NAMALWA (cell line): ENCODE measurements around the gene MIDN.
"Not testable (repeated sequence)": the region's sequence is repeated elsewhere in the genome, so short reads cannot be mapped to it uniquely, and the experiment has no call there.

Experiments
- DNase-seq: peaks from one replicate; pipeline ENCODE4 v3.0.0-alpha.2; 2015; ENCODE audit warnings: low spot score

MIDN gene

DNA sequence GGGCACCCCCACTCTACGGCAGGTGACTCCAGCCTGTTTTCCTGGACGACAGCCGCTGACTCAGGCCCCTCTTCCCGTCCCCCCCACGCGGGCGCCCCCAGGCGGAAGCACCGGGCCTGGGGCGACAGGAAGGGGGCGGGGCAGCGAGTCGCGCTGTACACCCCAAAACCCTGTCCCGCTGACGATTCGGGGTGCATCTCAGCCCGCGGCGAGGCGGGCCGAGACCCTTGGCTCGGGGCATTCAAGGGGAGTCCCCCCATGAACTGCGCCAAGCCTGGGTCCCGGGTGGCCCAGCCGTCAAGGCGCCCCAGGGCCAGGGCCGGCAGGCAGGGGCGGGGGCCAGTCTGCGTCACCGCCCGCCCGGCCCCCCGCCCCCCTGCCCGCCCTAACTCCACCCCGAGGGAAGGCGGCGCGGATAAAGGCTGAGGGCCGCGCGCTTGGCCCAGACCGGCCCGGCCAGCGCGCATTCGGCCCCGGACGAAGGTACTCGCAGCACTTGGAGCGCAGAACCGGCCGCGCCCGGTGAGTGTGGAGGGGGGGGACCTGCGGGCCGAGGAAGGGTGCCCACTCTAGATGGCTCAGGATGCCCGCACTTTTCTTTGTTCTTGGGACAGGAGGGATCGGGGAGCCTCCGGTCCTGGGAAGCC, at the start of gene MIDN:
Gene MIDN (plus strand): TSS at position 445 of the 647 bp plus-strand sequence. CDS start 1,714 bp downstream, outside the sequence.
- DNase-seq = peak; percentile 85

DNA sequence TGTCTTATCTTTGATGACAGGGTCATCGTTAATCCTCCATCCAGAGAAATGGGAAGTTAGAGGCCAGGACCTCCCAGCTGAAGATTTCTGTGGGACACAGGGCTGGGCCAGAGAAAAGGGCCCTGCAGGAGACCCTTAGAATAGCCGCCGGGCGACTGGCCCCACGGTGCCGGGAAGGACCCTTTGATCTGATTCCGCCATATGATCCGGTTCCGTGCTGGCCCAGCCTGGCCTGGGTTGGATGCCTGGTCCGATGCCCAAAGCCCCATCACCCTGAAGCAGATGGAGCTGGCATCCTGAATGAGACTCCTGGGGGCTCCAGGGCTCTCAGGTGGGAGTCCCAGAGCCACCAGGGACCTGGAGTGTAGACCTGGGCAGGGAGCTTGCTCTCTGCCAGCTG, 48.9 kb upstream of the MIDN start:
- DNase-seq = no peak

DNA sequence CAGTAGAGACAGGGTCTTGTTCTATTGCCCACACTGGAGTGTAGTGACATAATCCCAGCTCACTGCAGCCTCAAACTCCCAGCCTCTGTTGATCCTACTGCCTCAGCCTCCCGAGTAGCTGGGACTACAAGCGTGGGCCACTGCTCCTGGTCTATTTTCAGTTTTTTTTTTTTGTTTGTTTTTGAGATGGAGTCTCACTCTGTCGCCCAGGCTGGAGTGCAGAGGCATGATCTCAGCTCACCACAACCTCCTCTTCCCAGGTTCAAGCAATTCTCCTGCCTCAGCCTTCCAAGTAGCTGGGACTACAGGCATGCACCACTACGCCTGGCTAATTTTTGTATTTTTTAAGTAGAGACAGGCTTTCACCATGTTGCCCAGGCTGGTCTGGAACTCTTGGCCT, 47.8 kb upstream of the MIDN start:
- DNase-seq = not testable (repeated sequence)

DNA sequence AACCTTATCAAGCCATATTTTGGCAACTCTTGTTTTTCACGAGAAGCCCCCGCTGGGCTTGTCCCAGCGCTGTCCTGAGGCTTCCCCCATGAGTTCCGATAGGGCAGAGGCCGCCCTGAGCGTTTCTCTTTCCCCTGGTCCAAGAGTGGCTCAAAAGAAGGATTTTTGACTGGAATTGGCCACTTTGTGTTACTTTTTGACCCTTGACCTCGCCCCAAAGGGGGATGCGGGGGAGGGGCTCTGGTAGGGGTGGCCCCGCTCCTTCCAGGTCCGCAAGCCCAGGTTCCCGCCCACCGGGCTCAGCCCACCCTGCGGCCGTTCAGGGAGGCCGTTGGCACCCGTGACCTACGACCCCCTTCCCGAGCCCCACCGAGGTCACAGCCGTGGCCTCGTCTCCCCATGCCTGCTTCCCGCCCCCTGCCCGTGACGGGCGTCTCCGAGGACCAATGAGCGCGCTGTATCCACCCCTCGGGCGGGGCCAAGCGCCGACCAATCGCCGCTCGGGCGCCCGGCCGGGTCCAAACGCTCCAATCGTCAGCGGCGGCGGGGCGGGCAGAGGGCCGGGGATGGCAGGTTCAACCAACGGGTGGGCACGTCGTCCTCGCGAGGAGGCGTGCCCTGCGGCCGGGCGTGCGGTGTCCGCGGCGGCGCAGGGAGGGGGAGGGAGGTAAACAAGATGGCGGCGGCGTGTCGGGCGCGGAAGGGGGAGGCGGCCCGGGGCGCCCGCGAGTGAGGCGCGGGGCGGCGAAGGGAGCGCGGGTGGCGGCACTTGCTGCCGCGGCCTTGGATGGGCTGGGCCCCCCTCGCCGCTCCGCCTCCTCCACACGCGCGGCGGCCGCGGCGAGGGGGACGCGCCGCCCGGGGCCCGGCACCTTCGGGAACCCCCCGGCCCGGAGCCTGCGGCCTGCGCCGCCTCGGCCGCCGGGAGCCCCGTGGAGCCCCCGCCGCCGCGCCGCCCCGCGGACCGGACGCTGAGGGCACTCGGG, 43.0 kb upstream of the MIDN start, which contains the start of gene STK11:
Gene STK11 (plus strand): TSS at position 665 of the 986 bp plus-strand sequence. CDS start 1,136 bp downstream, outside the sequence.
- DNase-seq = peak; percentile 98

DNA sequence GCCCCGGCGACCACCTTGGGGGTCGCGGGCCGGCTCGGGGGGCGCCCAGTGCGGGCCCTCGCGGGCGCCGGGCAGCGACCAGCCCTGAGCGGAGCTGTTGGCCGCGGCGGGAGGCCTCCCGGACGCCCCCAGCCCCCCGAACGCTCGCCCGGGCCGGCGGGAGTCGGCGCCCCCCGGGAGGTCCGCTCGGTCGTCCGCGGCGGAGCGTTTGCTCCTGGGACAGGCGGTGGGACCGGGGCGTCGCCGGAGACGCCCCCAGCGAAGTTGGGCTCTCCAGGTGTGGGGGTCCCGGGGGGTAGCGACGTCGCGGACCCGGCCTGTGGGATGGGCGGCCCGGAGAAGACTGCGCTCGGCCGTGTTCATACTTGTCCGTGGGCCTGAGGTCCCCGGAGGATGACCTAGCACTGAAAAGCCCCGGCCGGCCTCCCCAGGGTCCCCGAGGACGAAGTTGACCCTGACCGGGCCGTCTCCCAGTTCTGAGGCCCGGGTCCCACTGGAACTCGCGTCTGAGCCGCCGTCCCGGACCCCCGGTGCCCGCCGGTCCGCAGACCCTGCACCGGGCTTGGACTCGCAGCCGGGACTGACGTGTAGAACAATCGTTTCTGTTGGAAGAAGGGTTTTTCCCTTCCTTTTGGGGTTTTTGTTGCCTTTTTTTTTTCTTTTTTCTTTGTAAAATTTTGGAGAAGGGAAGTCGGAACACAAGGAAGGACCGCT, 42.1 kb upstream of the MIDN start:
- no peak for DNase-seq

DNA sequence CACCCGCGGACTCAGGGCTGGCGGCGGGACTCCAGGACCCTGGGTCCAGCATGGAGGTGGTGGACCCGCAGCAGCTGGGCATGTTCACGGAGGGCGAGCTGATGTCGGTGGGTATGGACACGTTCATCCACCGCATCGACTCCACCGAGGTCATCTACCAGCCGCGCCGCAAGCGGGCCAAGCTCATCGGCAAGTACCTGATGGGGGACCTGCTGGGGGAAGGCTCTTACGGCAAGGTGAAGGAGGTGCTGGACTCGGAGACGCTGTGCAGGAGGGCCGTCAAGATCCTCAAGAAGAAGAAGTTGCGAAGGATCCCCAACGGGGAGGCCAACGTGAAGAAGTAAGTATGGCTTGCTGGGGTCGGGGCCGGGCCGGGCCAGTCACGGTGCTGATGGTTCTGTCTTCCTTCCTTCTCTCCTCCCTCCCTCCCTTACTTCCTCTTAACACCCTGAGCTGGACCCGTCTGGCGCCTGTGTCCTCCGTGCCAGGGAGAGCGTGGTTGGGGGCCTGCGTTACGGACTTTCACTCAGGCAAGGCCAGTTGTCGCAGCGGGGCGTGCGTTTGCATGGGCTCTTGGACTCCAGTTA, 41.4 kb upstream of the MIDN start:
- peak; percentile 60 for DNase-seq

DNA sequence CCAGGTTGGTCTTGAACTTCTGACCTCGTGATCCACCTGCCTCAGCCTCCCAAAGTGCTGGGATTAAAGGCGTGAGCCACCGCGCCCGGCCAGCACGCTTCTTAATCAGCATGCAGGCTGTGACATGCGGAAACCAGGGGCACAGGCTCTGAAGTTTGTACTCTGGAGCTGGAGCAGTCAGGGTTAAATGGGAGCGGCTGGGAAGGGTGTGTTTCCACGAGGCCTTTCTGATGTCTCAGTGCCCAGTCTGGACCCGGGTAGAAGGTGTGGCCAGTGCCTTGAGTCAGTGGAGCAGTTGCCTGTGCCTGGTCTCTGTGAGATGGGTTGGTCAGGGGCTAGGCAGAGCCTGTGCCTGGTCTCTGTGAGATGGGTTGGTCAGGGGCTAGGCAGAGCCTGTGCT, 39.6 kb upstream of the MIDN start:
- DNase-seq = not testable (repeated sequence)

DNA sequence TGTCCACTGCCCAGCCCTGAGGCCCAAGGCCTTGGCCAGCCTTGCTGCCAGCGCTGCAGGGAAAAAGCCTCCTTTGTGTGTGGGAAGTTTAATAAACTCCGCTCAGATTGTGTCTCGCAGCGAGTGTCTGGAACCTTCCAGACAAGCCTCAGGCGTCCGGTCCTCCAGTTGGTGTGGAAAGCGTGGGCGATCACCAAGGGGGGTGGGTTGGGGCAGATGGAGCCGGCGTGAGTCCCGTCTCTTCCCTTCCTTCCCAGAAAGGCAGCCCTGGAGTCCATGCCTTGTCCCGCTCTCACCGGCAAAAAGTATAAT, 38.2 kb upstream of the MIDN start:
- no peak for DNase-seq

DNA sequence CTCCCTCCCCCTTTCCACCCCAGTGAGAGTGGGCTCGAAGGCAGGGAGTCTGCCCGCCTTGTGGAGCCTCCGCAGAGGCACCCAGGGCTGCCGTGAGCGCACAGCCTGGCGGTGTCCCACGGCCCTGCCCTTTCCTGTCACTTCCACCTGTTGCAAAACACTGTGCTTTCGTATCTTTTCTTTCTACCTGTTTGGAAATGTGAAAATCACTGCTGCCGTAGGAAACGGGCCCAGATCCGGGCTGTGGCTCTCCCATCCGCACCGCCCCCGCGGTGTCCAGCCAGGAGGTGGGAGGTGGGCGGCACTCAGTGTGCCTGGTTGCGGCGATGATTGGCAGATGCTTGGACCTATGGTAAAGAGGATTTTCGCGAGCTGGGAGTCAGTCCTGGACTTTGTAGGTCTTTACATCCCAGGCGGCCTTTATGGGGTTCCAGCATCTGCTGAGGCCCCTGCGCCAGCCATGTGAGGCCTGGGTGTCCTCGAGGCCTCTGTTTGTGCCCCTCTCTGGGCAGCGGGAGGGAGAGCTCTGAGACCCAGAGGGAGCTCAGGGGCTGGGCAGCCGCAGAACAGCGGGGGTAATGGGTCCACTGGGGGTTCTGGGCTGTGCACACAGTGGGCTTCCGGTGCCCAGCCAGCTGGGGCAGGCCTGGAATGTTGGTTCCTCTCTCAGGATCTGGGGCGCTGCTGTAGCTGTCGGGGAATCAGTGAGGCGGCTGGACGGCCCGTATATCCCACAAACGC, 36.7 kb upstream of the MIDN start:
- no peak for DNase-seq

DNA sequence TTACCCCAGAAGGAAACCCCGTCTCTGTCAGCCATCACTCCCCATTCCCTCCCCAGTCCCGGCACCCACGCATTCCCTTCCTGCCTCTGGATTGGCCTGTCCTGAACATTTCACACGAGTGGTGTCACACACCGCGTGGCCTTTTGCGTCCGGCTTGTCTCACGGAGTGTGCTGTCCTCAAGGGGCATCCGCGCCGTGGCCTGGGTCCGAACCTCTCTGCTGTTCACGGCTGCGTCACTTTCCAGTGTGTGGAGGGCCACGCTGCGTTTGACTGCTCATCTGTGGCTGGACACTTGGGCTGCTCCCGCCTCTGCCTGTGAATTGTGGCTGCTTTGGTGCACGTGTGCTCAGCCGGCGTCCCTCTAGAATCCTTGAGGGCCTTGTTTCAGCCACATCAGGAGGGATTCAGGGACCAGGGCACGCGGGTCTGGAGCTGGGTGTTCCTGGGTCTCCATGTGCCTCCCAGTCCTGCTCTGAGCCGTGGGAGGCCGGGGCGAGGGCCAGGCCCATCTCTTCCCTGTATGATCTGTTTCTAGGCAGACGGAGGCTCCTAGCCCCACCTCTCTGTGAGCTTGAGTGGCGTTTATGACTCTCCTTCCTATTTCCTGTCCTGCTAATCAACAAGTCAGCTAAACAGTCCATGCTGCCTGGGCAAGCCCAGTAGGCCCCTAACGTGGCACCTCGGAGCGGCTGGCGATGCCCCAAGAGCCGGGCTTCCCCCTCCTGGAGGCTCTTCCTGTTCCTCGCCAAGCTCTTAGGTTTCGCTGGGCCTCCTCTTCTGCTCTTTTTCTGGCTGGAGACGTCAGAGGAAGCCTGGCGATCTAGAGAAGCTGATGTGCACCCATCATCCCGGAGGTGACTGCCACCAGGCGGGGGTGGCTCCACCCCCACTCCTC, 34.7 kb upstream of the MIDN start:
- DNase-seq = no peak

DNA sequence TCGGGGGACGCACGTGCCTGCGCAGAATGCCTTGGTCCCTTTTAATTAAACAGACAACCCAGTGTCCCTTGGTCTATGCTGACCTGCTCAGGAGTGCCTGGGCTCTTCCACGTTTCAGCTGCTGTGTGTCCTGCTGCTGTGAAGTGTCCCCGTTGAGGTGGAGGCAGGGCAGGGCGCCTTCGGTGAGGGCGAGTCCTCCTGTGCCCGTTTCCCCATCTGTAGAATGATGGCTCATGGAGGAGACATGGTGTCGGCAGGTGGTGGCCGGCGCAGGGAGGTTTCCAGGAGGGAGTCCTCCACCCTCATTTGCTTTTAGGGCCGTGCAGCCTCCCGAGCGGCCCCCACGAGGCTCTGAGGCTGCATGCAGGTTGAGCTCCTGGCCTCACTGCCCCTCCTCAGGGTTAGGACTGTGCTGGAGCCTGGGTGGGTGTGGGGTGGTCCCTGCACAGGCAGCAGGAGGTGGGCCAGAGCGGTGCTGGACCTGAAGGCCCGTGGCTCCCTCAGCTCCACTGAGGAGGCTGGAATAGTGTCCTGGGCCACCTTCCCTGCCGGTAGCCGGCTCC, 34.0 kb upstream of the MIDN start:
- DNase-seq = no peak

DNA sequence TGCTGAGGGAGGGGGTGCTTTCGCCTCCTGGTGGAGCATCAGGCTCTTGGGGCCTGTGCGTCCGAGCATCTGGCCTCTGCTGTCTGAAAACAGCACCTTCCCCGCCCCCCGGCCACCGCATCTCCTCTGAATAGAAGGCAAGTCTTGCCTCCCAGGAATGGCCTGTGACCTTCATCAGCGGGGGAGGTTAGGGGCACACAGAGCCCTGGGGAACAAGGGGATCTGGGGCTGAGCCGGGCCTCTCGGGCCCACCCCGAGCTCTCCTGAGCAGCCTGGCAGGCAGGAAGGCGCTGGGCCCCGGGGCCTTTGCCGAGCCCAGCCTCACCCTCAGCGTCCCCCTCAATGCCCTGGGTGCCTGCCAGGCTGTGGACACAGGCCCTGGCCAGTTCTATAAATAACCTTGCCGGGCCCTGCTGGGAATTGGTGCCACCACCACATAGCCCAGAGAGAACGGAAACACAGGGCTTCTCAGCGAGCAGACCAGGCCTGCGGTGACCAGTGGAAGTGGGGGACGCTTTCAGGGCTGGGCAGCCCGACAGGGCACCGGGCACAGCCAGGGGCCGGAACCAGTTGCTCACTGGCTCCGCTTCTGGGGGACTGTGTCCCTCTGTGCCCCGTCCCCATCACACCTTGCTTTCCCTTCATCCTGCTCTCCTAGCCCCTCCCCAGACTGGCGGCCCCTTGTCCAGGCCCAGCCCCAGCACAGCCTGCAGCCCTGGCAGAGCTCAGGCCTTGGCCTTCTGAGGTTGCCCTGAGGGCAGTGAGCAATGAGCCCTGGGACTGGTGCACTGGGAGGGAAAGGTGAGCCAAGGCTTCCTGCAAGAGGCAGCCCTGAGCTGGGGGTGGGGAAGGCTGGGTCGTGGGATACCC, 33.3 kb upstream of the MIDN start:
- no peak for DNase-seq

DNA sequence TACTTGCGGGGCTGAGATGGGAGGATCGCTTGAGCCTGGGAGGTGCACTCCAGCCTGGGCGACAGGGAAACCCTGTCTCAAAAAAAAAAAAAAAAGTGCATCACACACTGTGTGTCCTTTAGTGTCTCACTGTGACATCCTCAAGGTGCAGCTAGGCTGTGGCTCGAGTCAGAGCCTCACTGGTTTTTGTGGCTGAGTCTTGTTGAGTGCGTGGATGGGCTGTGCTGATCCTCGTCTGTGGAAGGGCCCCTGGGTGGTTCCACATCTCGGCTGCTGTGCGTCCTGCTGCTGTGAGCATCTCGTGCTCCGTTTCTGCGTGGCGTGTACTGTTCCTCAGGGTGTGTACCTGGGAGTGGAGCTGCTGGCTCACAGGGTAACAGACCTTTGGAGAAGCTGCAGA, 31.6 kb upstream of the MIDN start:
- DNase-seq = no peak

DNA sequence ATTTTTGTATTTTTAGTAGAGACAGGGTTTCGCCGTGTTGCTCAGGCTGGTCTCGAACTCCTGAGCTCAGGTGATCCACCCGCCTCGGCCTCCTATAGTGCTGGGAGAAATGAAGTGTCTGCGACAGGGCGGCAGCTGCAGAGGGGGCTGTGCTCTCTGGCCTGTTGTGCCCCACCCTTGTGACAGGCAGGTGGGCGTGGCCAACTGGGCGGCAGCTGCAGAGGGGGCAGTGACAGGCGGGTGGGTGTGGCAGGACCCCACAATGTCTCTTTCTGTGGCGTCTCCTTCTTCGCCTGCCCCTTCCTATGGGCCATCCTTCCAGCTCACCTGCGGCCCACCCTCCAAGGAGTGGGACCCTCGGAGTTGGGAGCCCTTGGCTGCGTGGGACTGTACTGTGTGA, 31.0 kb upstream of the MIDN start:
- DNase-seq = peak; percentile 49

DNA sequence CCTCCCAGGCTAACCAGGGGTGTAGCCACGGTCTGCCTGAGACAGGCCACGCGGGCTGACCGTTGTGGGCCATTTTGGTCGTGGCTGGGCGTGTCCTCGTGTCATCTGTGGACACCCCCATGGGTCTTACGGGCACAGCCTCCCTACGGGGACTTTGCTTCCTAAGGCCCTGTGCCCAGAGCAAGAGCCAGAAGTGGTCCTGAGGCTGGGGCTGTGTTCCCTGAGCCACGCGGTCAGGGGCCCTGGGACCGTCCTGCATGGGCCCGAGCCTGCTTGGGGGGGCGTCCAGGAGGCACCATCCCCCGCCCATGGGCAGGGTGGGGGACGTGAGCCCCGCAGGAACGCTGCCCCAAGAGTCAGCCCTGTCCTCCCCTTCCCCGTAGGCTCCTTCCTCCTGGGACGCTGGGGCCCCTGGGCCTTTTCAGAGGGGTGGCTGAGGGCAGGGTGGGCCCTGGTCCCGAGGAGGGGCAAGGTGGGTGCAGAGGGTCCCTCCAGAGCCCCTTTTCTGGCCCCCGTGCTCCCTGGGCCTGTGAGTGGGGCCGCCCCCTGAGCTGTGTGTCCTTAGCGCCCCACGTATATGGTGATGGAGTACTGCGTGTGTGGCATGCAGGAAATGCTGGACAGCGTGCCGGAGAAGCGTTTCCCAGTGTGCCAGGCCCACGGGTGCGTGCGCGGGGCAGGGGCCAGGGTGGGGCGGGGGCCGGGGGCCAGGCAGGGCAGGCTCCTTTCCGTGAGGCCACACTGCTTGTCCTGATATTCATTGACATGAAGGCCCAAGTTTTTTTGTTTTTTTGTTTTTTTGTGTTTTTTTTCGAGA, 29.4 kb upstream of the MIDN start:
- DNase-seq = no peak

DNA sequence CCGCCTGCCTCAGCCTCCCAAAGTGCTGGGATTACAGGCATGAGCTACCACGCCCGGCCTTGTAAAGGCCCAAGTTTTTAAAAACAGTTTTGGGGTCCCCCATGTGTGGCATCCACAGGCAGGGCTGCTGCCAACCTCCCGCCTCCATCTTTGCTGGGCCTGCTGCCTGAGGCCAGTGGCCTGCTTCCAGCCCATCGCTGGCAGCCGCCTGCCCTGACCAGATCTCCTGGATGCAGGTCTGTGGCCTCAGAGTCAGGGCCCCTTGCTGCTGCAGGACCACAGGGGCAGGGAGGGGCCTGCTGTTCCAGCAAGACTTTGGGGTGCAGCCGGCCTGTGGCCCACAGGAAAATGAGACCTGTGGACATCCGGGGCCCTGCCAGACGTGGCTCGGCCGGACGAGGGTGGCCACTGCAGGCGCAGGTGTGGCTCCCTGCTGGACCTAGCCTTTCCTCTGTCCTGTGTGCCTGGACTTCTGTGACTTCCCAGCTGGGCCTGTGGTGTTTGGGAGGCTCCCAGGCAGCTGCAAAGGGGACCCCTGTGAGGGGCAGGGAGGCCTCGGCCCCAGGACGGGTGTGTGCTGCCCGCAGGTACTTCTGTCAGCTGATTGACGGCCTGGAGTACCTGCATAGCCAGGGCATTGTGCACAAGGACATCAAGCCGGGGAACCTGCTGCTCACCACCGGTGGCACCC, 28.5 kb upstream of the MIDN start:
- DNase-seq = no peak

DNA sequence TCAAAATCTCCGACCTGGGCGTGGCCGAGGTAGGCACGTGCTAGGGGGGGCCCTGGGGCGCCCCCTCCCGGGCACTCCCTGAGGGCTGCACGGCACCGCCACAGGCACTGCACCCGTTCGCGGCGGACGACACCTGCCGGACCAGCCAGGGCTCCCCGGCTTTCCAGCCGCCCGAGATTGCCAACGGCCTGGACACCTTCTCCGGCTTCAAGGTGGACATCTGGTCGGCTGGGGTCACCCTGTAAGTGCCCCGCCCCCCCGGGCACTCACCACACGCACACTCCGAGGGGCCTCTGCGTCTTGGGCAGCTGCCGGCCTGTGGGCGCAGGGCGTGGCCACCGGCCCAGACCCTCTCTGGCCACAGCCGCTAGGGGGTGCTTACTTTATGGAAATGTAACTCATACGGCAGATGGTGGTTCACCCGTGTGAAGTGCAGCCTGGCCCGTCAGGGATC, 27.9 kb upstream of the MIDN start:
- DNase-seq = no peak
